GM21717 (cell line): ENCODE results near the gene NUDT16.
"Not testable (repeated sequence)": the region's sequence is repeated elsewhere in the genome, so short reads cannot be mapped to it uniquely, and the experiment has no call there.

Source experiments
- ATAC-seq: cut with Tn5 transposase; IDR thresholded peaks from one replicate; pipeline ENCODE4 v1.9.1; 2021; ENCODE audit warnings: mild to moderate bottlenecking, moderate library complexity; ENCODE audit not compliant: unreplicated experiment

NUDT16 gene

DNA sequence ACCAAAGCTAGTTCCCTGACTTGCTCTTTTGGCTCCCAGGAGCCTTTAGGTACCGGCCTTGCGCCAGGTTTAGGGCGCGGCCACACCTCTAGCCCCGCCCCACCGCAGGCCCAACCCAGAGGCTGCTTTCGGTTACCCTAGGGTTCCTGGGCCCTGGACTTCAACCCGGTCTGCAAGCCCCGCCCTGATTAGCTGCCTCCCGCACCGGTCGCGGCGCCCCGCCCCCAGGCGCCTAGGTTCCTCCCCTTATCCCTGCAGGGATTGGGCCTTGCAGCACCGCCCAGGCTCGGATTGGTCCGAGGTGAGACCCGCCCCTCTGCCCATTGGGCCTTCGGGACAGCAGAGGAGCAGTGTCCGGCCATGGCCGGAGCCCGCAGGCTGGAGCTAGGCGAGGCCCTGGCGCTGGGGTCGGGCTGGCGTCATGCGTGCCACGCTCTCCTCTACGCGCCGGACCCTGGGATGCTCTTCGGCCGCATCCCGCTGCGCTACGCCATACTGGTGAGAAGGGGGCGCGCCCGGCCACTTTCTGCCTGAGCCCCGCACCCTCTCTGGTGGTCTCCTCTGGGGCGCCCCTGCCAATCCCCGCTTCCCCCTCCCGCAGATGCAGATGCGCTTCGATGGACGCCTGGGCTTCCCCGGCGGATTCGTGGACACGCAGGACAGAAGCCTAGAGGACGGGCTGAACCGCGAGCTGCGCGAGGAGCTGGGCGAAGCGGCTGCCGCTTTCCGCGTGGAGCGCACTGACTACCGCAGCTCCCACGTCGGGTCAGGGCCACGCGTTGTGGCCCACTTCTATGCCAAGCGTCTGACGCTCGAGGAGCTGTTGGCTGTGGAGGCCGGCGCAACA is at the start of gene NUDT16:
Gene NUDT16, plus strand, starts transcription at position 330 of the 847 bp plus-strand sequence. Its CDS starts 31 bp downstream, at position 361.
- ATAC-seq: peak; percentile 98

DNA sequence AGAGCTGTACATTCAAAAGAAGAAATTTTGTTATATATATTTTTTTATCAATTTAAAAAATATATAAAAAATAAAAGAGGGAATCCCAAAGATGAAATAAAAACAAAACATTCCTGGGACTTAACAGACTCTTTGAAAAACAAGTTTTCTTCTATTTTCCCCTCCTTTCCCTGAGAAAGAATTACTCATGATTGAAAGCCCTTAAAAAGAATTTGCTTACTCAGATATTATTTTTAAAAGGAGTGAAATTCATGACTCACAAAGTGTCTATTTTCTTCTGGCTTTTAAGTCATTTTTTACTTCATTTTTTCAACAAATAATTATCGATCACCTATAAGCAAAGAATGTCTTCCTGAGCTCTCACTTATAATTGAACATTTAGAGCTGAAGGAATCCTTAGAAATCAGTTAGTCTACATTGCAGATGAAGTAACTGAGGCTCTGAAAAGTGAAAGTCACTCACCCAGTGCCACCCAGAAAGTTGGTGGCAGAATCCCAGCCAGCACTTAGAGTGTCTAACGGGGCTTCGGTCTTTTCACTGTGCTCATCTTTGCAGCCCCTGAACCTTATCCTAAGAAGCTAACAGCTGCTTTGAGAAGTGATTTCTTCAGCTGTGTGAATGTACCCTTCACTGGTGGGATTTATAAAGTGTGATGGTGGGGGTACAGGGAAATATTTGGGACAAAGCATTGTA is 42.5 kb upstream of the NUDT16 start:
- no peak for ATAC-seq

DNA sequence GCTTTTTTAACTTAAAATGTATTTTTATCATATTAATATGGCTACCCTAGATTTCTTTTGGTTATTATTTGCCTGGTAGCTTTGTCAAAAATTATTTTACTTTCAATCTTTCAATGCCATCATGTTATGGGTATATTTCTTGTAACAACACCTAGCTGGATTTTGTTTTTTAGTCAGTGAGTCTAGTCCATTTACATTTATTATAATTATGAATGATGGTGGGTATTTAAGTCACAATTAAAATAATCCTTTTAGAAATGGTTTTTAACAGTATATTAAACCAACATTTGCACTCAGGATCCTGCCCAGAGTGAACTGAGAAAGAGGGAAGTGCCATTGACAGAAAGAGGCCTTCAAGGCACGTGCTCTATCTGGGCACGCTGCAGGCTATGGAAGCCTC is 39.8 kb upstream of the NUDT16 start:
- ATAC-seq: no peak

DNA sequence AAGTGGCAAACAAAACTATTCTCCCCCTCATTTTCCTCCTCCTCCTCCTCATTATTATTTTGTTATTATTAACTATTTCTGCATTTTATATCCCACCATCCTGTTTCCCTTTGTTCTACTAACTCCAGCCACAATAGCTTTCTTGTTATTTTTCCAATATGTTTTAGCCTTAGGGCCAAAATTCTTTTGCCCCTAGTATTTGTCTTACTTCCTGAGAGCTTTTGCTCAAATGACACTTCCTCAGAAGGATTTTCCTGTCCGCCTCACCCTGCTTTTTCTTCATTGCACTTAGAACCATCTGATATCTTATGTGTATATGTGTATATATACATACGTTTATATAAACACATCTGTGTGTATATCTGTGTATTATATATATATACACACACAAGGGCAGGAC is 32.7 kb upstream of the NUDT16 start:
- ATAC-seq: no peak

DNA sequence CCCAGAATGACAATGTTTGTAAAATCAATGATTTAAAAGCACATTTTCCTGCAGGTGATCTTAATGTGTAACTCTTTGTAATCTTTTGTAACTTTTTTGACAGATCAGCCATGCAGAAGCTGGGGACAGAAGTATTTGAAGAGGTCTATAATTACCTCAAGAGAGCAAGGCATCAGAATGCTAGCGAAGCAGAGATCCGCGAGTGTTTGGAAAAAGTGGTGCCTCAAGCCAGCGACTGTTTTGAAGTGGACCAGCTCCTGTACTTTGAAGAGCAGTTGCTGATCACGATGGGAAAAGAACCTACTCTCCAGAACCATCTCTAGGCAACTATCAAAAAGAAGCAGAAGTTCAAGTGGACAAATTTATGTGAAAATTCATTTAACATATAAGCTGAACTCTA is 32.1 kb upstream of the NUDT16 start:
- no peak for ATAC-seq

DNA sequence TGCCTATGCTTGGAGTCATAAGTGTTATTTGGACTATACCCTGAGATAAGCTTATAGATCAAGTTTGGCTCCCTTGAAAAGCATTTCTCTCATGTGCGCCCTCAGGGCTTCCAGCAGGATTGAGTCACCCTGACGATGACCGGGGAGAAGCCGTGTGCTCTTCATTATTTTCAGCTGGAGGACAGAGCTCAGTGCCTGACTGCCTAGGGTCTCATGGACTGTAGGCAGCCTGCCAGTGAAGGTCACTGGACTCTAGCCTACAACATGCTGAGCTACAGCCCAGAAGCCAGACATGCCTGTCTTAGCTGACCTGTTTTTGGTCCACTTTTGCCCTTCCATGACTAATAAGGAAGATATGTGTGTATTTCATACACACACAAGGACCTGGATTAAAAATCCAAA is 31.6 kb upstream of the NUDT16 start:
- no peak for ATAC-seq

DNA sequence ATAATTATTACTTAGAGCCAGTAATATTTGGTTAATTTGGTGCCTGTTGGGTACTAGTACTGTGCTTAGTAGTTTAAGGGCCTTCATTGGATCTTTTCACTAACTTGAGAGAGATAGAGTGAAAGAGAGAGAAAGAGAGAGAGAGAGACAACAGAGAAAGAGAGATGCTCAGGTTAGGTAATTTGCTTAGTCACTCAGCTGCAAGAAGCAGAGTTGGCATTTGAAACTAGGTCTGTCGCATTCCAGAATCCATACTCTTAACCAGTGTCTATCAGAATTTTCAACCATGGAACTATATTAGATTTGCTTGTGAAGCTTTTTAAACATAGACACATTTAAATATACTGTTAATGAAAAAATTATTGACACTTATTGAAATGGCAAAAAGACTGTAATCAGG is 31.1 kb upstream of the NUDT16 start:
- no peak for ATAC-seq

DNA sequence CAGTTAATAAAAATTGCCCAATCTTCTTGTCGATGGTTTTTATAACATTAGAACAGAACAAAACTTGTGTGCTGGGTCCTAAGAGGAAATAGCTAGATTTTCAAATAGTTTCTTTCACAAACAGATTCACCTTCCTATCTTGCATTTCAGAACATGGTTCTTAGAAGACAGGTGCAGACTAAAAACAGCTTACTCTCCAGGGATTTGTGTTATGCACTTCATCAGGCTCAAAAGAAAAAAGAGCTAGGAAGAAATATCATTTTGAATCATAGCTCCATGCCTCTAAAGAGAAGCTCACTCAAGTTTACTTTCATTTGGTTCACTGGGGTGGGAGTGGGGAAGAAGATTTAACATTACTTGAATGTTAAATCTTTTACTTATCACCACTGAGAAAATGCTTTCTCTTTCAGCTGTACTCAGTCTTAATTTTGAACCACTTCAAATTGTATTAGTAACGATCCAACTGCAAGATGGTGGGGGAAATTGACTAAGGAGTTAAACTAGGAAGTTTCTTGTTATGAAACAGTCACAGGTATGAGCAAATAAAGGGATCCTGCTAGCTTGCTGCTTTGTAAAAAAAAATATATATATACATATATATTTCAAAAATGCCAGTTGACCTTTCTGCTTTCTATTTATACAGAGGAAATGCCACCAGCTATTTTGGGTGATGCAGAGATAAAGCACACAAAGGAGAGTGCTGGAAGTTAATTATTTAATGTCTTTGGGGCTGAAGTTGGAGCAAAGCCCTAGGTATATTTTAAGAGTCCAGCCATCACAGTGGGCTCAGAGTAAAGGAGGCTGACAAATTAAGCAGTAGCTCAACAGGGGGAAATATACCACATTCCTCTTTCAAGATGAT is 28.3 kb upstream of the NUDT16 start:
- ATAC-seq: no peak

DNA sequence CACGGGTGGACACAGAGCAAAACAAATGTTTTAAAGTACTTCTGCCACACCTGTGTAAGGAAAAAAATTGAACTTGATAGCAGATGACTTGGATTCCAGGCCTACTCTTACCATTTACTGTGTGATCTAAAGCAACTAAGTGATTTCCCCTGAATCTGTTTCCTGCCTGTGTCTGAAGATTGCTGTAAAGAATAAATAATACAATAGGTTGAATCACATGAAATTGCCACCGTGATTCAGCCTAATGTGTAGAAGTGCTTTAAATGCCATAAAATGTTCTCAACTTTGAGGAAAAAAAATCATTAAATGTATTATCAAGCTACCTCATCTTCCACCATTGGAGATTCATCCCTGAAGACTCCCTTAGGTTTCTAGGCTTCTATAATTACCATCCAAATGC is 27.6 kb upstream of the NUDT16 start:
- no peak for ATAC-seq

DNA sequence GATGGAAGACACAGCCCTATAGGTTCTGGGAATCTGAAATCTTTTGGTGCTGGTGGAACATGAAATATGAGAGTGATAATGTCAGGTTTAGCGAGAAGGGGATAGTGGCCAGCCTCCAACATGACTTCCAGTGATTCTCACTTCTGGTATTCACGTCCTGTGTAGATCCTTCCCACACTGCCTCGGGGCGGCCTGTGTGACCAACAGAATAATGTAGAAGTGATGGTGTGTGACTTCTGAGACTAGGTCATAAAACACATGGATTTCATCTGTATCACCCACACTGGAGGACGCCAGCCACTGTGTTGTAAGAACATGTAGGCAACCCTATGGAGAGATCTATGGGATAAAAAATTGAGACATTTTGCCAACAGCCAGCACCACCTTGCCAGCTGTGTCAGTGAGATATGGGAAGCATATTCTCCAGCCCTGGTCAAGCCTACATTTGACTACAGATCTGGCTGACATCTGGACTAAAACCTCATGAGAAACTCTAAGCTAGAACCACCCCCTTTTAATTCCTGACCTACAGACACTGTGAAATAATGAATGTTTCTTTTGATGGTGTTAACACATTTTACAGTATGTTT is 25.5 kb upstream of the NUDT16 start:
- ATAC-seq: no peak

DNA sequence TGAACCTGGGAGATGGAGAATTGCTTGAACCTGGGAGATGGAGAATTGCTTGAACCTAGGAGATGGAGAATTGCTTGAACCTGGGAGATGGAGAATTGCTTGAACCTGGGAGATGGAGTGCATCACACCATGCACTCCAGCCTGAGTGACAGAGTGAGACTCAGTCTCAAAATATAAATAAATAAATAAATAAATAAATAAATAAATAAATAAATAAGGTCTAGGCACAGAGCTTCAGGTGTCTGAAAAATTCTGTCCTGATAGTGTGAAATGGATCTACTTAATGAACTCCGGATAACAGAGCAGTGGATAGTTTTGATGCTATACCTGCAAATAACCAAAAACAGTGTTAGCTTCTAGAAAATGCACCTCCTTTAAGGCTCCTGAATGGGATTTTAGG is 24.3 kb upstream of the NUDT16 start:
- no peak for ATAC-seq

DNA sequence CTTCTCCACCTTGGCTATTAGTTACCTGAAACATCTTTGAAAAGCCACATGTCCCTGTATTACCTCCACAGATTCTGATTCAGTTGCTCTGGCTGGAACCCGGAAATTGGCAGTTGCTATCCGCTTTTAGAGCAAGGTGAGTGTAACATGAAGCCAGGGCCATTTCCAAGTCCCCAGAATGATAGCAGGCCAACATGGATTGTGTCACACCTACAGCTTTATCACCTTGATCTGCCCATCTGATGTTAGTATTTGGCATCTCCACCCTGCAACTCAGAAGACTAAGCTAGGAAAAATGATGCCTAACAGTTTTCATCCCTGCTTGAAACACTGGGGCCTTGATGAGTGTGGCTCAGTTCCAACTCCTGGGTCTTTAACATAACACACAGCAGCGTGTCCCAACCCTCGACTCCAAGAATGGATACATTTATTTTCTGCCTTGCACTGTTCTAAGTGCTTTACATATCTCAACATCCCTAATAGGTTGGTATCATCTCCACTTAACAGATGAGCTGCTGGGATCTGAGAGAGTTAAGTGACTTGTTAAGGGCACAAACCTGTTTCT is 21.3 kb upstream of the NUDT16 start:
- ATAC-seq: no peak

DNA sequence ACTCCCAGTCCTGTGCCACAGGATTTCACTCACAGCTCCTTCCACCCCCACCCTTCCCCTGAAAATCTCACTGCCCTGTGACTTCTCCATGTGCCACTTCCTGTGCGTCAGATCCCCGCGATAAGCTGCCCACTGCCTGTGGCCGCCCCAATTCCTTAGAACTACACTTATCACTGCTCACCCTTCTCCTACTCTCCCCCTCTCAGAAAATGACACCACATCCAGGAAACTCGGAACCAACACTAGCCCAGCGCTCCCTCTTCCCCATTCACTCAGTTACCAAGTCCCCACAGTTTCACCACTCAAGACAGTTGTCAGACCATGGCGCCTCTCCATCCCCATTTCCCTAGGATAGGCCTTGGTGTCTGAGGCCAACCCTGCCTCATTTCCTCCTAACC is 20.5 kb upstream of the NUDT16 start:
- not testable (repeated sequence) for ATAC-seq

DNA sequence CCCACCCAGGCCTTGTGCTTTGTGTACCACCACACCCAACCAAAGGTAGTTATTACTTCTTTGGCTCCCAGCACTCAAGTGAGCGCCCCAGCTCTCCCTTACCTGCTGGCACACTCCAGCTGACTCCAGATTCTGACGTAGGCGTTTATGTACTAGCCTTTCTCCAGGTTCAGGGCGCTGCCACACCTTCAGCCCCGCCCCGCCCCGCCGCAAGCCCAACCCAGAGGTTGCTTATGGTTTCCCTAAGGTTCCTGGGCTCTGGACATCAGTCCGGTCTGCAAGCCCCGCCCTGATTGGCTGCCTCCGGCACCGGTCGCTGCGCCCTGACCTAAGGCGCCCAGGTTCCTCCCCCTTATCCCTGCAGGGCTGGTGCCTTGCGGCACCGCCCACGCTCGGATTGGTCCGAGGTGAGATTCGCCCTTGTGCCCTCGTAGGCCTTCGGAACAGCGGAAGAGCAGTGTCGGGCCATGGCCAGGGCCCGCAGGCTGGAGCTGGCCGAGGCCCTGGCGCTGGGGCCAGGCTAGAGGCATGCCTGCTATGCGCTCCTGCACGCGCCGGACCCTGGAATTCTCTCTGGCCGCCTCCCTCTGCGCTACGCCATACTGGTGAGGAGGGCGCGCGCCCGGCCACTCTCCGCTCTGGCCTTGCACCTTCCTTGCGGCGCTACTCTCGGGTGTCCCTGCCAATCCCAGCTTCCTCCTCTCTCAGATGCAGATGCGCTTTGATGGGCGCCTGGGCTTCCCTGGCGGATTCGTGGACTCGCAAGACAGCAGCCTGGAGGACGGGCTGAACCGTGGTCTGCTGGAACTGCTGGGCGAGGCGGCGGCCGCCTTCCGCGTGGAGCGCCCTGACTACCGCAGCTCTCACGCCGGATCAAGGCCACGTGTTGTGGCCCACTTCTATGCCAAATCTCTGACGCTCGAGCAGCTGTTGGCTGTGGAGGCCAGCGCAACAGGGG is 19.8 kb upstream of the NUDT16 start:
- no peak for ATAC-seq

DNA sequence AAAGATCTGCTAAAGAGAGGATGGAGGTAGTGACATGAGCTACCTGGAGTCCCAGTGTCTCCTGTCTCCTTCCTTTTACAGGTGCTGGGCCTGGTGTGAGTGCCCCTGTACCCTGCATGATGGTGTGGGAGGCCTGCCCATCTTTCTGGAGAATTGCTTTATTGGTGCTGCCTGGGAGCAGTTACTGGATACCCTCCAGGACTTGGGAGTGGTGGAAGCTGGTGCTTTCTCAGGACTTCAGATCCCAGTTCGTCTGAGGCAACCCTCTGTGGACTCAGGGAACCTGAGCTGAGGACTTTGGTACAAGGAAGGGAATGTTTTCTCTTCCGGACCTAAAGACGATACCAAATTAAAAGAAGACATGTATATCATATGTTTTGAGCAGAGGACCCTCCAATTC is 18.3 kb upstream of the NUDT16 start:
- ATAC-seq: no peak

DNA sequence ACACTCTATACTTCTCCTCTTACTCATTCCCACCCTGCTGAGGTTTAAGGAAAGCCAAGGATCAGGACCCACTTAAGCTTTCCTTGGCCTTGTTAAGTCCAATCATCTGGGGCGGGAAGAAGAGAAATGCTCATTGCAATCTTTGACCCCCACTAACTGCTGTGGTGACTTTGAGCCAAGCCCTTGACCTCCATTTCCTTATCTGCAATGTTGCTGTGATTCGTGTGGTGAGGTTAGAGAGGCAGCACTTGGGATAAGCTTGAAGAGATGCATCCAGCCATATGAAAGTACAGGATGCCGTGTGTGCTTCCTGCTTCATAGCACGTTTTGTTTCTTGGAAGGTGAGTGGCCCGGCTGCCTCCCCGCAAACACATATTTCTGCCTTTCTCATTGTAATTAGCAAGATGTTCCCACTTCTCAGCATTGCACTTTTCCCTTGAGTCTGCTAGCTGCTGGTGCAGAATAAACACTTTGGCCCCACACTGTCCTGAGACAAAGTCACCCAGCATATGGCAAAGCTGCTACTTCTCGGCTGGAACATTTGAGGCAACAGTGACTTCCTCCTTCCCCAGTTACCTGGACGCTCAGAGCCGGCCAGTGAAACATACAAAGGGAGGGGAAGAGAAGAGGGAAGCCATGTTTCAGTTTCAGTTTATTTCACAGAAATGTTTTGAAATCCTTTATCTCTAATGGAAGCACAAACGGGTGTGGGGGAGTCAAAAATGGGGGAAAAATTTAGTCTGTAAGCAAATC is 10.5 kb upstream of the NUDT16 start:
- ATAC-seq: no peak

DNA sequence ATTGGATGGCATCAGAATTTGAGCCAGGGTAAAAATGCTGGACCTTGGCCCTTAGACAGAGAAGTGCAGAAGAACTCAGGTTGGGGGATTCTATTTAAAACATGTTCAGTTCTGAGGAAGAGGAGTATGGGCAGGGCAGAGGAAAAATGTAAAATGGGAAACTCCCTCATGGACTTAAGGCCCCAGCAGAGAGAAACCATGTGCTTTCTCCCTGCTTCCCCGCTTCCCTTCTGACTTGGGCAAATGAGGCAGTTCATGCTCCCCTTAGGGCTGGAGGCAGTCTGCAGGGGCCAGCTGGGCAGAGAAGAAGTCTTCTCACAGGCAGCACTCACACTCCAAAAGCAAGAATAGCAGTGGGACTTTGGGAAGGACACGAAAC is 9.9 kb upstream of the NUDT16 start:
- no peak for ATAC-seq

DNA sequence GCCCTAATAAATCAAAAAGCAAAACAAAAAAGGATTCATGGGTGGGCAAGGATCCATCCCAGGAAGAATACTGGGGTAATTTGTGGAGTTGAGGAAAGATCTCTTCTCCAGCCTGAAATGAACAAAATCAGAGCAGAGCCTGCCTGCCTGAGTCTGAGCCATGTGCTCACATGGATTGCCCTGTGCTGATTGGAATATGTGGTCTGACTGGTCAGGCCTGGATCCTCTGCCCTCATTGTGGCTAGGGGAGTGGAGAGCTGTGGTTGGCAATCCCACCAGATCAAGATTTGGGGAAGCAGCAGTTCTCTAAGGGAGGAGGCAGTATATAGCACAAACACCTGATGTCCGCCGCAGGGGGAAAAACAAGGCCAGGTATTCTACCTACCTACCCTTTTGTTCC is 6.8 kb upstream of the NUDT16 start:
- ATAC-seq: no peak
